GM18519 (cell line): ENCODE data around the gene HARBI1.
A peak's percentile ranks its signal among the peaks of the same experiment; 100 is the strongest.

ENCODE experiments used
- ATAC-seq: cut with Tn5 transposase; IDR thresholded peaks from one replicate; pipeline ENCODE4 v1.9.1; 2021; ENCODE audit warnings: mild to moderate bottlenecking, moderate library complexity; ENCODE audit not compliant: unreplicated experiment, low FRiP score

Gene HARBI1, protein sequence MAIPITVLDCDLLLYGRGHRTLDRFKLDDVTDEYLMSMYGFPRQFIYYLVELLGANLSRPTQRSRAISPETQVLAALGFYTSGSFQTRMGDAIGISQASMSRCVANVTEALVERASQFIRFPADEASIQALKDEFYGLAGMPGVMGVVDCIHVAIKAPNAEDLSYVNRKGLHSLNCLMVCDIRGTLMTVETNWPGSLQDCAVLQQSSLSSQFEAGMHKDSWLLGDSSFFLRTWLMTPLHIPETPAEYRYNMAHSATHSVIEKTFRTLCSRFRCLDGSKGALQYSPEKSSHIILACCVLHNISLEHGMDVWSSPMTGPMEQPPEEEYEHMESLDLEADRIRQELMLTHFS

DNA sequence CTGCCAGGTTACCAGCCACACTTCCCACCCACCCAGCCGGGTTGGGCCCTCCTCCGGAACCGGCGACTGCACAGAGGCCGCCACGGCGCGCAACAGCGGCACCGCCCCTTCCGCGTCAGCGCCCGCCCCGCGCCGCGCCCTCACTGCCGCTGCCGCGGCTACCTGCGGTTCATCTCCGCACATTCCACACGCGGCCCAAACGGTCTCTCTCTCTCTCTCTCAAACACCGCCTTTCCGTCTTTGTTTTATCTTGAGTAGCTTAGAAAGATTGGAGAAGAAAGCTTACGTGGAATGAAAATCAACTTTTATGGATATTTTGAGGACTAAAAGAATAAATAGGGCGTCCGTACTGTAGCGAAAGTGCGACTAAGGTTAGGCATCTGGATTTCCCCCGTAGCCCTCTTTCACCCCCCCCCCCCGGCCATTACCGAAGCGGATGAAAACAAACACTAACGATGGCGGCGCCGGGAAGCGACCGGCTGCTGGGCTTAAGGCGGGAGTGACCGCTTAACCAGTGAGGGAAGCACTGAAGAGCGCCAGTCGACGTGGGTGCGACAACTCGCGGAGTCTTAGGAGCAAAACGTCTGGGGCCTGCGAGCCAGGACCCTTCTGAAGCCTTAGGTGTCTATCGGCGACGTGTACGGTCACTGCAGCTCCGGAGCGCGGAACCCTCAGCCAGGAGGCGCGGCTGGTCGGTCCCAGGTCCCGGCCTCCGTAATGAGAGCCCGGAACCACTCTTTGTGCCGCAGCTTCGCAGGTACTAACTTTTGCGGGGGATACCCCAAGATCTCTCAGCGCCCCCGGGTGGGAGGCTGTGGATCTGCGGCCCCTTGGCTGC, at the start of gene HARBI1, which contains the start of gene ATG13:
Gene HARBI1 (minus strand): TSS at position 94 of the 838 bp plus-strand sequence. CDS start 990 bp downstream, outside the sequence.
Gene ATG13 (plus strand): TSS at position 420 of the 838 bp plus-strand sequence. CDS start 26,739 bp downstream, outside the sequence.
- ATAC-seq: peak; percentile 80

DNA sequence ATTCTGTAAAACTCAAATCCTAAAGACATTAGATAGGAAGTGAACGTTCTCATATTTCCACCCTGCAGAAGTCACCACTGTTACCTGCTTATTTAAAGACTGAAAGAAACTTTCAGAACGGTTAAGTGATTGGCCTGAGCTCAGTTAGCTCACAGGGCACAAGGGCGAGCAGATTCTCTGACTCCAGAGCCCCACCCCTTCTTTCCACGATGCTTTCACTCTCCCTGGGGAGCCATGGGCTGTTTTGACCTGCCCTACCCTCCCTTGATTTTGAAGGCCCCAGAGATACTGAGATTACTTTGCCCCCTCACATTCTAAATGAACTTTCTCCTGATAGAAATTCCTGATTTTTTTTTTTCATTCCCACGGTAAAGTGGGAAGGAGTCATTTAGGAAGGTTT, 49.5 kb upstream of the HARBI1 start:
- ATAC-seq: no peak

DNA sequence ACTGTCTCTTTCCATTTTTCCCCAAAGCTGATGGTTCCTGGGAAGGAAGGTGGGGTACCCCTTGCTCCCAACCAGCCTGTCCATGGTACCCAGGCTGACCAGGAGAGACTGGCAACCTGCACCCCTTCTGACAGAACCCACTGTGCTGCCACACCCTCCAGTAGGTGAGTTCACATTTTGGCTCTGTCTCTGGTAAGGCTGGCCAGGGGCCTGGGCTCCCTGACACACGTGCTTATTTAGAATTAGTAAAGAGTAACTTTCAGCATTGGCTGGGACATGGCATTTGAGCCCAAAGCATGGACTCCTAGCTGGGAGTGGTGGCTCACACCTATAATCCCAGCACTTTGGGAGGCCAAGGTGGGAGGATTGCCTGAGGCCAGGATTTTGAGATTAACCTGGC, 48.3 kb upstream of the HARBI1 start:
- no peak for ATAC-seq

DNA sequence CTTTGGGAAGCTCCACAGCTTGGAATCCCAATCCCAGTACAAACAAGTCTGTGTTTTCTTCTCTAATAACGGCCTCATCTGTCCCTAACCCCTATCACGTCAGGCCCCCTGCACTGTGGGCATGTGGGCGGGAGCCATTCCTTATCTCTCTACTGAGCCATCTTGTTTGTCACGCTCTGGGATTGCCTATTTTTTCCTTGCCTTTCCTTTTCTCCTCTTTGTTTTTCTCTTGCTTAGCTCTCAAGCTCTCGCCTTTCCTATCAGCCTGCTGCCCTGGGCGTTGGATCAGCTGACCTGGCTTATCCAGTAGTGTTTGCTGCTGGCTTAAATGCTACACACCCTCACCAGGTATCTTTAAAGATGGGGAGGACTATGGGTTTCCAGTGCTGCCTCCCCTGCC, 47.6 kb upstream of the HARBI1 start:
- no peak for ATAC-seq

DNA sequence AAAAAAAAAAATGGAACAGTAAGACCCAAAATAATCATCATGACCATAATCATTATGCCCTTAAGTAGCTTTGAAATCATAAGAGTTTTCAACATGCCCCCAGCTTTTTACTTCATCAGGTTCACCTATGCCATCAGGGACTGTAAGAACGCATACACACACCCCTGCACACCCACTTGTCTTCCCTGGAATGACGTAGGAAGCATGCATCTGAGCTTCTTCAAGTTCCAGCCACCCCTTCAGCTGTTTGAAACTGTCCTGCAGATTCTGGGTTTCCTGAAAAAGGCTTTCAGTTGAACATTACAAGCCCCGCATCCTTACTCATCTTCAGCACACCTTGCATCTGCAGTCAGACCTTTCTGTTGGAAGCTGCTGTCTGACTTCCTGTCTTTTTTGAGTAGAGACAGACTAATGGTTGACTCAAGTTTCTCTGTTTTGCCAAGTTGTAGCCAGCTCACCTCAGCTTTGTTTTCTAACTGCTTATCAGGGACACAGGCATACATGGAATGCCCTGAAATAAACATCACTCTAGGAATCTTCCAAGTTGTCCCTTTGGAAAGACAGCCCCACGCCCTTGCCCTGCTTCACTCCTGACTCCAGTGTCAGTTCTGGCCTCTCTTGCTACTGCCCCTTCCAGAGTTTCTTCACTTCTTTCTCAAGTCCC, 46.4 kb upstream of the HARBI1 start:
- ATAC-seq: no peak

DNA sequence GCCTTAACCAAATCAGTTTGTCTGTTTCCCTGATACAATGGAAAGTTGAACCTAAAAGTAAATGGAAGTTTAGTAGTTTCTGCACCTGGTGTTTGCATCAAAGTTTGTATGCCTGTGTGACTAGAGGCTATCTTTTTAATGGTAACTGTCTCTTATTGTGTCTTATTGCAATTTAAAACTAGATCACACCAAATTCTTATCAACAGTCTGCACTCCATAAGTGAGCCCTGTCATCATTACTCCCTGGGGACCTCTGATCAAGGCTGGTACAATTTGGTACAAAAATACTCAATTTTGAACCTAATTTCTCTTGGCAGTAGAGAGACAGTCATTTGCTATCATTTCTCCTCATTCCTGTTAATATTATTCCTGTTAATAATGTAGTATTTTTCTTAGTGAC, 45.3 kb upstream of the HARBI1 start:
- no peak for ATAC-seq

DNA sequence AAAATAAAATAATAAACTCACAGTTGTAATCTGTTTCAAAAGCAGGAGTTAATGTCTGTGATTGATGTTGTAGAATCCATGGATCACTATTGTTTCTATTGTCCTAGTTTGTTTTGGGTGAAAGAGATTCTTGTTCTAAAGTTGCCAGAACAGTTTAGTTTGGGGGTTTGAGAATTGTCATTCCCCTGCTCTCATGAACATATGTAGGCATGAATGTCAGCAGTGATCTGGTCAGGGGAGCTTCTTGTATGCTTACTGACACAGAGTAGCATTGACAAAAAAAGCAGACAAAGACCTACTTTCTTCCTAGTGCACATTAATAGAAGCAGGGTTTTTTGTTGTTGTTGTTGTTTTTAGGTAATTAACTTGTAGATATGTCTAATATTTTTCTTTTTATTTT, 44.8 kb upstream of the HARBI1 start:
- ATAC-seq: no peak

DNA sequence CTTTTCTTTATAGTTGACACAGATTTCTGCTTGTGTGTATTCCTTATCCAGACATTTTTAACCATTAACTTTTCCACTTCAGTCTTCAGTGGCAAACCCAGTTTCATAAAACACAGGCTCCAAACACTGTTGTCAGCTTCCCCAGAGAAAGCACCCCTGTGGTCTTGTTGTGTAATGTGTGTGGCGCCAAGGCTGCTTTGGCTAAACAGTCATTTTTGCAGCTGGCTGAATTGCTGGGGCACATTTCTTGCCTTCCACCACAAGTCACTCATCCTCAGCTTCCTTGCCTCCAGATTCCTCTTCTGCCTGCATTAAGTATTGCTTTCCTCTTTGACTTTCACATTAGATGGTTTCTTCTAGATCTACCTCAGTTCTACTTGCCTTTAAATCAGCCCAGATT, 42.9 kb upstream of the HARBI1 start:
- no peak for ATAC-seq

DNA sequence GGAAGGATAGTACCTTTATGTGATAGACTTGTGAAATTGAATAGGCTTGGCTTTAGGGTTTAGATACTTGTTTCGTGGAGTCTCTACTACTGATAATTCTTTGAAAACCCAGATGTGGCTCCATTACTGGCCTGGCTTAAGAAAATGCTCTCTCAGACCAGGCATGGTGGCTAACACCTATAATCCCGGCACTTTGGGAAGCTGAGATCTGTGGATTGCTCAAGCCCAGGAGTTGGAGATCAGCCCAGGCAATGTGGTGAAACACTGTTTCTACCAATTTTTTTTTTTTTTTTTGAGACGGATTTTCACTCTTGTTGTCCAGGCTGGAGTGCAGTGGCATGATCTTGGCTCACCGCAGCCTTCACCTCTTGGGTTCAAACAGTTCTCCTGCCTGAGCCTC, 41.2 kb upstream of the HARBI1 start:
- ATAC-seq: no peak

DNA sequence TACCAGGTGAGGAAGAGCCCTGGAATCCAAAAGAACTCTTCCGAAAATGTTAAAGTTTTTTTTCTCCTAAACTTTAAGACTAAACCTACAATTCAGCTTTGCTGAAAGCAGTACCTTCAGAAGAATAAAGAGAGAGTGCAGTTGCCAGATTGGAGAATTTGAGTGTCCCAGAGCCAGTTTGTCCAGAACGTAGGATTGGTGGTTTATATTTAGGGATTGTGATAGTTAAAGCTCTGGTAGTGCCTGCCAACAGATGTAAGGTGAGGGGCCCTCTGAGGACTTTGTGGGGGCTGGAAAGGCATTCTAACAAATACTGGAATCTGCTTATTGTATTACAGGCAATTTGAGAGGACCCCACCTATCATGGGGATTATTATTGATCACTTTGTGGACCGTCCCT, 40.2 kb upstream of the HARBI1 start:
- no peak for ATAC-seq

DNA sequence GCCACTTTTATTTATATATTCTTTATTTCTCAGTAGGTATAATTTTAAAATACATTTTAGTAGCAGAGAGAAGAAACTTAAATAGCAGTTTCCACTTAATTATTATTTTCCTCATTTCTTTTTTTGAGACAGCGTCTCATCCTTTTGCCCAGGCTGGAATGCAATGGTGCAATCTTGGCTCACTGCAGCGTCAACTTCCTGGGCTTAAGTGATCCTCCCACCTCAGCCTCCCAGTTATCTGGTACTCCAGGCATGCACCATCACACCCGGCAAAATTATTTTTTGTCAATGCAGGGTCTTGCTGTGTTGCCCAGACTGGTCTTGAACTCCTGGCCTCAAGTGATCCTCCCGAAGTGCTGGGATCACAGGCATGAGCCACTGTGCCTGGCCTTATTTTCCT, 38.6 kb upstream of the HARBI1 start:
- ATAC-seq: no peak

DNA sequence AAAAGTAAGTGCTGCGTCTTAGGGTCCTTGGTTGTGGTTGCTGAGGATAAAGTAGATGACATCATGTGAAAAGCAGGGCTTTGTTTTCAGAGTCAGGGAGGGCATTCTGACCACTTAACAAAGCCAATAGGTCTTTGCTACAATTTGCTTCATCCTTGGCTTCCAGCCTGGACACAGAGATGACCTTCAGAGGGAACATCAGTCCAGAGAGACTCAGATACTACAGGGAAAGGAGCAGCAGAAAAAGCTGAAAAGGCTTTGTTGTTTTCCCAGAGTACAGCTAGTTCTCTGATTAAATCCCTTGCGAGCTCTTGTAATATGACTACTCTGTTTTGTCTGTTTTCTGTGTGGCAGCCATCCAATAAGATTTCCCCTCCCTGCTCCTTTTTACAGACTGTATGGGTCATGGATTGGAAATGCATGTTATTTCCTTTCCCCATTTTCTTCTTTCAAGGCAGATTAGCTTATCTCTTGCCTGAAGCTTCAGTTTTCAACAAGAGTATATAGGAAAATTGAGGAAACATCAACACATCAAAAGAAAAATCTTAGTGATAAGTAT, 32.2 kb upstream of the HARBI1 start:
- ATAC-seq: no peak

DNA sequence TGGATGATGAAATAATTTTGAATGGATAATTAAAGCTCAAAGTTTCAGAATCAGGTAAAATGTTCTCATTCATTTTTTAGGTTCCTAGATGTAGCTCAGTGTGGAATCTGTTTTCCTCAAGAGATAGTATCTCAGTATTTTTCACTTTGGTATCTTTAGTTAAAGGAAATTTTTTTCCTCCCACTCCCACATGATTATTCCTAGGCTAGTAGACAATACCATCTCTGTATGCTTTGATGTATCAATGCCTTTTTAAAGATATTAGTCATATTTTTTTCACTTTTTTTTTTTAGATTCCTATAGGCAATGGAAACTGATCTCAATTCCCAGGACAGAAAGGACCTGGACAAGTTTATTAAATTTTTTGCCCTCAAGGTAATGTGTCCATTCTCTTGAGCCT, 27.0 kb upstream of the HARBI1 start:
- no peak for ATAC-seq

DNA sequence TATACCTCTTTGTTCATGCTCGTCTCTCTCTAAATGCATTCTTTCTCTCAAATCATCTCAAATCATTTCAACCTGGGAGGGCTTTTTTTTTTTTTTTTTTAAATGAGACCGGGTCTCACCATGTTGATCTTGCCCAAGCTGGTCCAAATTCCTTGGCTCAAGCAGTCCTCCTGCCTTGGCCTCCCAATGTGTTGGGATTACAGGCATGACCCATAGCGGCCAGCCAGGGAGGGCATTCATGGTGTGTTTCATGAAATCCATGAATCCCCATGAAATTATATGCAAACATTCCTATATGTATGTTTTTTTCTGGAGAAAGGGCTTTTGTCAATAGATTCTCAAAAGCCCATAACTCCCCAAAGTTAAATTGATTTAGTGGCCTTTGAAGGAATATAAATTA, 26.5 kb upstream of the HARBI1 start:
- ATAC-seq: no peak

DNA sequence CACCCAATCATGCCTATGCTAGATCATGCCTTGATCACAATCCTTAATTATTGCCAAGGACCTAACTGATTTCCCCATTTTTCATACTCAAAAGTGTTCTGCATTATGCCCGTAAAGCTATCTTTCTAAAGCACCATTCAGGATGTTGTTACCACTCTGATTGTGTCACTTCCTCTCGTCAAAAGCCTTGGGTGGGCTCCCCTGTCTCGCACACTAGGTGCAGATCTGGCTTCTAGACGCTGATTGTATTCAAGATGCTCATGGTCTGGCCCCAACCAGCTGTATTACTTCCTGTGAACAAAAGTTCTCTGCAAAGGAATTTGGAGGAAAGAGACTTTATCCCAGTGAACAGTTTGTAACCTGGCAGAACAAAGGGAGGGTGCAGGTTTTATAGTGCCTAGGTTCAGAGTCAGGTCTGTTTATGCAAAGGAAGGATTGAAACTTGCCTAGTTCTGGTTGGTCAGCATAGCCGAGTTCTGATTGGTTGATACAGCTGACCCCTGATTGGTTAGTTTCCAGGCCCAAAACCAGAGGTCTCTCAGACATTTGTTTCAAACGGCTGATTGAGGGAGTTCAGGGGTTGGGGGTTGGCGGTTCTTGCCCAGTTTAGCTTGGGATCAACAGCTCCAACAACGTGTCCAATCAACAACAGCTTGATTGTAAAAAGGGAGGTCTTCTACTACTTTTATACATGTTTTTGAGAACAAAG, 25.8 kb upstream of the HARBI1 start:
- ATAC-seq: no peak

DNA sequence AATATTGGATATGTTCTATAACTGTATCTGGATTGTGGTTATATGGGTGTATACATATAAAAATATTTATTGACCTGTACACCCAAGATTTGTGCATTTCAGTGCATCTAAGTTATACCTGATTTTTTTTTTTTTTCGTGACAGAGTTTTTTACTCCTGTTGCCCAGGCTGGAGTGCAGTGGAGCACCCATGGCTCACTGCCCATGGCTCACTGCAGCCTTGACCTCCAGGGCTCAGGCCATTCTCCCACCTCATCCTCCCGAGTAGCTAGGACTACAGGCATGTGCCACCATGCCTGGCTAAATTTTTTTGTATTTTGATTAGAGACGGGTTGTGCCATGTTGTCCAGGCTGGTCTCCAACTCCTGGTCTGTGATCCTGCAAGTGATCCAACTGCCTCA, 24.6 kb upstream of the HARBI1 start:
- ATAC-seq: no peak

DNA sequence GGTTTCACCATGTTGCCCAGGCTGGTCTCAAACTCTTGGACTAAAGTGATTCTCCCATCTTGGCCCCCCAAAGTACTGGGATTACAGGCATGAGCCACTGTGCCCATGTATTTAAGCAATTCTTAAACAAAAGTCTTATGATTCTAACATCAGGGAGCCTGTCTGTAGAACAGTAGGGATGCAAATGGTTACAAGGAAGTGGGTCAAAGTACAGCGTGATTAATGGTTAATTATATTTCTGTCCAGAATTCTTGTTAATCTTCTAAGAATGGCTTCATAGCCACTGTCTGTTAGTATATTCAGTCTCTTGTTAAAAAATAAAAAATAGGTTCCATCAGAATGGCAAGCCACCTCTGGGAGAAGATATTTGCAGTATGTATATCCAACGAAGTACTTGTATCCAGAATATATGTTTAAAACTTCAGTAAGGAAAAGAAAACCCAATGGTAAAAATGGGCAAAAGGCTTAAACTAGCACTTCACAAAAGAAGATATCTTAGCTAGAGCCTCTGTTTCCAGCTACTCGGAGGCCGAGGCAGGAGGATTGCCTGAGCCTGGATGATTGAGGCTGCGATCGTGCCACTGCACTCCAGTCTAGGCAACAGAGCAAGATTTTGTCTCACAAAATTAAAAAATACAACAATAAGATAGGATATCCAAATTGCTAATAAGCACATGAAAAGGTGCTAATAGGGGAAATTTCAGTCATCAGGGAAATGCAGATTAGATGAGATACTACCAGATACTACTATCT, 23.2 kb upstream of the HARBI1 start:
- no peak for ATAC-seq

DNA sequence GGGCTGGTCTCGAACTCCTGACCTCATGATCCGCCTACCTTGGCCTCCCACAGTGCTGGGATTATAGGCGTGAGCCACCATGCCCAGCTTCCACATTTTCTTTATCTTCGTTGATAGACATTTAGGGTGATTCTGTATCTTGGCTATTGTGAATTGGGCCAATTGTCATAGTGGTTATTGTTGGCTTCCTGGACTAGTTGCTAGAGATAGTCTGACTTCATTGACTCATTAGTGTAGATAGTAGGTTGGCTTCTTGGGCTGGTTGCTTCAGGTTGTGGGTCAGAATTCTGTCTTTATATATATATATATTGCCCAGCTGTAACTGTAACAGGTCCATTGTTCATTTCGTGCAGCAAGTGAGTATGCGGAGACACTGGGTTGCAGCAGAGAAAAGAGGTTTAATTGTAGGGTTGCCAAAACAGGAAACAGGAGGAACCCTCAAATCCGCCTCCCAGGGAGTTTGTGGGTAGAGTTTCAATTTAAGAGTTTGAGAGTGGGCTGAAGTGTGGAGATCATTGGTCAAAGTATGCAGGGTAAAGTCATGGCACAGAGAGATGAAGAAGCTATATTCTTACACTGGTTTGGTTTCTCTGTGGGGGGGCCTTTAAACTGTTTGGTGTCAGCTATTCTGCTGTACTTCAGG, 22.3 kb upstream of the HARBI1 start:
- ATAC-seq: no peak

DNA sequence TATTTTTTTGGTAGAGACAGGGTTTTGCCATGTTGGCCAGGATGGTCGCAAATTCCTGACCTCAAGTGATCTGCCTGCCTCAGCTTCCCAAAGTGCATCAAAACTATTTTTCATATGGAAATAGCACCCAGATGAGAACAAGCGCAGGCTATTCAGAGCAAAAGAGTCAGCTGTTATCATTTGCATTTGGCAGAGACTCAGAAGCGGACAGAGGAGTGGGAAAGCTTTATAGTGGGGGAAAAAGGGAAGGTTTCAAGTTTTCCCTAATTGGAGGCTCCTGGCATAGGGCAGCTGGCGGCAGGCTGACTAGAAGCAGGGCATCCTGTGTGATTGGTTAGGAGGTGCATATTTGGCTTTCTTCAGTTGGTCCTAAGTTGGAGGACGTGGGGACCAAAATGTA, 20.5 kb upstream of the HARBI1 start:
- no peak for ATAC-seq
